GM12875 (cell line): ENCODE measurements around the gene CRKL.

Experiments used
- H3K4me3 ChIP-seq: one replicate; pipeline ENCODE4 v1.5.1; 2011; ENCODE audit warnings: low read depth, low read length, control low read depth
- TF ChIP-seq, protein P1 (sequence below): IDR thresholded peaks from 2 replicates; pipeline ENCODE4 v1.5.1; 2011; ENCODE audit warnings: low read depth, mild to moderate bottlenecking, control low read depth, inconsistent platforms, low read length, moderate library complexity, borderline replicate concordance; ENCODE audit not compliant: insufficient read depth

The CRKL gene

DNA sequence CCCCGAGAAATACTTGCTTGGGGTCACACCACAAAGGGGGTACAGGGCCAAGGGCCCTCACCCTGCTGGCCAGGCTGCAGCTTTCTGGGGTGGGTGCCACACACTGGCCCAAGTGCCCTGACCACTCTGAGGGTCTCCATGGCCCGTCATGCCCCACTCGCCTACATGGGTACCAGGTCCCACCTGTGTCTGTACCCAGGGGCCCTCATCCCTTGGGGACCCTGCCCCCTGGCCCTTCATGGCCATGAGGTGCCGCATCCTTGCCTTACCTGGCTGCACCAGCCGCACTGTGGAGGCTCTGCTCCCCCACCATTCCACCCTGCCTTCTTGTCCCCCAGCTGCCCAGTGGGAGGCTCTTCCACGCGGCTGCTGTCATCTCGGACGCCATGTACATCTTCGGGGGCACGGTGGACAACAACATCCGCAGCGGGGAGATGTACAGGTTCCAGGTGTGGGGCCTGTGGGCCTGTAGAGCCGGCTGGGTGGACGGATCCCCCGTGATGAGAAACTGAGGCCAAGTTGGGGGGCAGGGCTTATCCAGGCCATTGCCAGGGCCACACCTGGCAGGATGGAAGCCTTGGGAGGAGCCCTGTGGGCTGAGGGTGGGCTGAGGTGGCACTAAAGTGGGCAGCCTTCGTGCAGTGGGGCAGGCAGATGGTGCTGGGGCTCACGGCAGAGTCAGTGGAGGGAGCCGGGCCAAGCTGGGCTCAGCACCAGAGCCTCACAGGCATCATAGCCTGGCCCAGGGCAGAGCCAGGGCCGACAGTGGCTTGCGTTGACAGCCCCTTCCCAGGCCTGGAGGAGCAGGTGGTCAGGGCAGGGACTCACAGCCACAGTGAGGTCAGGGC, 75.5 kb downstream of the CRKL start:
- TF ChIP-seq, protein P1, sequence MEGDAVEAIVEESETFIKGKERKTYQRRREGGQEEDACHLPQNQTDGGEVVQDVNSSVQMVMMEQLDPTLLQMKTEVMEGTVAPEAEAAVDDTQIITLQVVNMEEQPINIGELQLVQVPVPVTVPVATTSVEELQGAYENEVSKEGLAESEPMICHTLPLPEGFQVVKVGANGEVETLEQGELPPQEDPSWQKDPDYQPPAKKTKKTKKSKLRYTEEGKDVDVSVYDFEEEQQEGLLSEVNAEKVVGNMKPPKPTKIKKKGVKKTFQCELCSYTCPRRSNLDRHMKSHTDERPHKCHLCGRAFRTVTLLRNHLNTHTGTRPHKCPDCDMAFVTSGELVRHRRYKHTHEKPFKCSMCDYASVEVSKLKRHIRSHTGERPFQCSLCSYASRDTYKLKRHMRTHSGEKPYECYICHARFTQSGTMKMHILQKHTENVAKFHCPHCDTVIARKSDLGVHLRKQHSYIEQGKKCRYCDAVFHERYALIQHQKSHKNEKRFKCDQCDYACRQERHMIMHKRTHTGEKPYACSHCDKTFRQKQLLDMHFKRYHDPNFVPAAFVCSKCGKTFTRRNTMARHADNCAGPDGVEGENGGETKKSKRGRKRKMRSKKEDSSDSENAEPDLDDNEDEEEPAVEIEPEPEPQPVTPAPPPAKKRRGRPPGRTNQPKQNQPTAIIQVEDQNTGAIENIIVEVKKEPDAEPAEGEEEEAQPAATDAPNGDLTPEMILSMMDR: no peak

DNA sequence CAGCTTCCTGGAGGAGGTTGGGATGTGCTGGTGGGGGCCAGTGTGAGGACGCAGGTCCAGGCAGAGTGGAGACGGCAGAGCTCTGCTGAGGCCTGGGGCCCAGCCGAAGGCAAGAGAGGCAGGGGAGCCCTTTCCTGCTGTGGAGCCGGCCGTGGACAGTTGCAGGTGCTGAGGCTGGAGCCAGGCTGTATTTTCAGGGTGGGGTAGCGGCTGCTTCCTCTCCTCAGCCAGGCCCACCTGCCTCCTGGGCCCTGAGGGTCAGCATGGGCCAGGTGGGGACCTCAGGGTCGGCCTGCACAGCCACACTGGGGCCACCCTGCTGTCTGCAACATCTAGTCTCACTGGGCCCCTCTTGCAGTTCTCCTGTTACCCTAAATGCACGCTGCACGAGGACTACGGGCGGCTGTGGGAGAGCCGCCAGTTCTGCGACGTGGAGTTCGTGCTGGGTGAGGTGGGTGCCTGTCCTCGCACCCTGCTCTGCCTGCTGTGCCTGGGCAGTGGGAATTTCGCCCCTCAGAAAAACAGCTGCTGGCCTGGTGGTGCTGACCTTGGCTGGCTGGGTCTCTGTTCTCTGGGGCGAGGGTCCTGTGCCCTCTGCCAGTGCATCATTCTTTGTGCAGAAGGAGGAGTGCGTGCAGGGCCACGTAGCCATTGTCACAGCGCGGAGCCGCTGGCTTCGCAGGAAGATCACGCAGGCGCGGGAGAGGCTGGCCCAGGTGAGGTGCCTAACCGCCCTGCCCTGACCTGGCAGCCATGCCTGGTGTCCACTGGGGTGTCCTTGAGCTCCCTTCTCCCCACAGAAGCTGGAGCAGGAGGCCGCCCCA, 76.3 kb downstream of the CRKL start:
- TF ChIP-seq, protein P1: no peak
- no peak overlapping the region for H3K4me3 ChIP-seq

More for the DNA sequence above, 75.5 kb downstream of the CRKL start:
- no peak overlapping the region for H3K4me3 ChIP-seq

DNA sequence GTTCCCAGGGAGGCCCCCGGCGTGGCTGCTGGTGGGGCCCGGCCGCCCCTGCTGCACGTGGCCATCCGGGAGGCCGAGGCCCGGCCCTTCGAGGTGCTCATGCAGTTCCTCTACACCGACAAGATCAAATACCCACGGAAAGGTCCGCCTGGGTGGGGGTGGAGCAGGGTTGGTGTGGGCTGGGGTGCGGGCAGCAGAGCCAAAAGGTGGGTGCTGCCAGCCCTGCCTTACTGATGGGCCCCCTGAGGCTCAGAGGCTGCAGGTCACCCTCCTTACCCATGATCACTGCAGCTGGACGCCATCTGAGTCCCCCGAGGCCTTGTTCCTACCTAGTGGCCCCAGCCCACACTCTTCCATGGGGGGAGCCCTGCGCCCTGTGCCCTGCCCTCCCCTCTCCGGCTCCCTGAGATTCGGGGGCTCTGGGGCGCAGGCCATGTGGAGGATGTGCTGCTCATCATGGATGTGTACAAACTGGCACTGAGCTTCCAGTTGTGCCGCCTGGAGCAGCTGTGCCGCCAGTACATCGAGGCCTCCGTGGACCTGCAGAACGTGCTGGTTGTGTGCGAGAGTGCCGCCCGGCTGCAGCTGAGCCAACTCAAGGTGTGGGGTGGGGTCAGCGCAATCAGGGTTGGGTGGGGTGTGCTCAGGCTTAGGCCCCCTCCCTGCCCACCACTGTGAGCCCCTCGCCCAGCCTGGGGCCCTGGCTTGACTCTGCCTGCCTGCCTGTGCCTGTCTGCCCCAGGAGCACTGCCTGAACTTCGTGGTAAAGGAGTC, 77.1 kb downstream of the CRKL start:
- H3K4me3 ChIP-seq: no peak overlapping the region
- TF ChIP-seq, protein P1: no peak

DNA sequence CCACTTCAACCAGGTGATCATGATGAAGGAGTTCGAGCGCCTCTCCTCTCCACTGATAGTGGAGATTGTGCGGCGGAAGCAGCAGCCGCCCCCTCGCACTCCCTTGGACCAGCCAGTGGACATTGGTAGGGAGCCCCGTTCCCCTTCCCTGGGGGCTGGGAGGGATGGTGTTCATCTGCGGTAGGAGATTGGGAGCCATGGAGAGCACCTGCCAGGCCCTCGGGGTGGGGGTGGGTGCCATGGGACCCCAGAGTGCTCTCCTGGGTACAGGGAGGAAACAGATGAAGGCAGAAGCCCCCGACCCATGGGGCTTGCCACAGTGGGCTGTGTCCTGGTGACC, 77.7 kb downstream of the CRKL start:
- TF ChIP-seq, protein P1: no peak
- H3K4me3 ChIP-seq: no peak overlapping the region

DNA sequence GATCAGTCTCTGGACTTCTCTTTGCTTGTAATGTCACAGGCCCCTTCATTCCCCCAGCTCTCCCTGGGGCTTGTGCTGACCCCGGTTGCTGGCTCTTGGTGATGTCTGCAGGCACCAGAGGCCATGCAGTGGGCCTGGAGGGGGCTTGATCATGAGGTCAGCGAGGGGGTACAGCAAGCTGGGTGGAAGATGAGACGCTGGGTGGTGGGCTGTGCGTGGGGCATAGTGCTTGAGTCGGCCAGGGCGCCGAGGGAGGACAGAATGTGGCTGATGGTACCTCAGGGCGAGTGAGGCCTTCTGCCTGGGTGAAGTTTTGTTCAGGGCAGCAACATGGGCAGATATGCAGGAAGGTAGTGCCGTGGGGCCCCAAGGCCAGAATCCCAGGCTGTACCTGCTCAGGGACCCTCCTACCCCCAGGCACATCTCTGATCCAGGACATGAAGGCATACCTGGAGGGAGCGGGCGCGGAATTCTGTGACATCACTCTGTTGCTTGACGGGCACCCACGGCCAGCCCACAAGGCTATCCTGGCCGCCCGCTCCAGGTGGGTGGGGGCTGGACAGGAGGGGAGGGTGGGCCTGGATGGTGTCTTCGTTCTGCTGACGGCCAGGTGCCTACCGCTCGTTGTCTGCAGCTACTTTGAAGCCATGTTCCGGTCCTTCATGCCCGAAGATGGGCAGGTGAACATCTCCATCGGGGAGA, 78.3 kb downstream of the CRKL start:
- H3K4me3 ChIP-seq: no peak overlapping the region
- TF ChIP-seq, protein P1: no peak

DNA sequence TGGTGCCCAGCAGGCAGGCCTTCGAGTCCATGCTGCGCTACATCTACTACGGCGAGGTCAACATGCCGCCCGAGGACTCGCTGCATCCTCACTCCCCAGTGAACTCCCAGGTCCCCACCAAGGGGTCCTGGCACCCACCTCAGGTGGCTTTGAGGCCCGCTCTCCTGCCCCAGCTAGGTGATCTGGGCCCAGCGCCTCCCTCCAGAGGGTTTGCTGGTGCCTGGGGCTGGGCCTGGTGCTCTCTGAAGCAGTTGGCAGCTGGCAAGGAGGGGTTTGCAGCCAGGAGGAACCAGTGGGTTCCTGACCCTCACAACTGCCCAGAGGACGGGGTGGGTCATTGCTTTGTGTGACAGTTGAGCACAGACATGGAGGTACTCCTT, 78.8 kb downstream of the CRKL start:
- TF ChIP-seq, protein P1: no peak
- no peak overlapping the region for H3K4me3 ChIP-seq
